HUES48 (cell line): ENCODE data around the gene AKNAD1.

Experiments used
- H3K27ac ChIP-seq: one replicate; pipeline ENCODE4 v1.7.0; 2013; ENCODE audit warnings: low read depth, low read length, inconsistent platforms
- H3K27me3 ChIP-seq: 2 replicates; pipeline ENCODE4 v1.6.1; 2013; ENCODE audit warnings: mild to moderate bottlenecking, low read length; ENCODE audit not compliant: control insufficient read depth, insufficient read depth
- H3K36me3 ChIP-seq: 2 replicates; pipeline ENCODE4 v1.6.1; 2013; ENCODE audit warnings: low read length; ENCODE audit not compliant: control insufficient read depth, insufficient read depth
- H3K4me1 ChIP-seq: 2 replicates; pipeline ENCODE4 v1.6.1; 2013; ENCODE audit warnings: mild to moderate bottlenecking, low read length; ENCODE audit not compliant: control insufficient read depth, insufficient read depth
- H3K4me3 ChIP-seq: 2 replicates; pipeline ENCODE4 v1.5.1; 2013; ENCODE audit warnings: mild to moderate bottlenecking, low read depth, low read length
- H3K9ac ChIP-seq: 2 replicates; pipeline ENCODE4 v1.6.1; 2013; ENCODE audit warnings: mild to moderate bottlenecking, low read depth, low read length, moderate library complexity
- H3K9me3 ChIP-seq: 2 replicates; pipeline ENCODE4 v1.6.1; 2013; ENCODE audit warnings: low read length; ENCODE audit not compliant: control insufficient read depth, insufficient read depth

AKNAD1 gene

GRCh38 chr1:108826081-108826635 lies 30.7 kb downstream of the AKNAD1 start:
- Histone ChIP-seq H3K4me1 (no peaks in the 10 kb centered on the region), H3K36me3 (no peaks in the 10 kb centered on the region), H3K27me3 (no peaks in the 10 kb centered on the region), H3K27ac (no peak overlapping the region), H3K4me3 (no peak overlapping the region), H3K9ac (no peak overlapping the region), H3K9me3 (no peaks in the 10 kb centered on the region)

GRCh38 chr1:108824051-108824450 lies 32.8 kb downstream of the AKNAD1 start:
- Histone ChIP-seq H3K27me3 (no peaks in the 10 kb centered on the region), H3K9ac (no peak overlapping the region), H3K4me1 (no peaks in the 10 kb centered on the region), H3K27ac (no peak overlapping the region), H3K4me3 (no peak overlapping the region), H3K36me3 (no peaks in the 10 kb centered on the region), H3K9me3 (no peaks in the 10 kb centered on the region)

GRCh38 chr1:108823632-108824031 lies 33.3 kb downstream of the AKNAD1 start:
- no peaks in the 10 kb centered on the region for H3K36me3 ChIP-seq
- H3K4me3 ChIP-seq, result no peak overlapping the region
- no peaks in the 10 kb centered on the region for H3K4me1 ChIP-seq
- no peaks in the 10 kb centered on the region for H3K9me3 ChIP-seq
- H3K9ac ChIP-seq, result no peak overlapping the region
- no peaks in the 10 kb centered on the region for H3K27me3 ChIP-seq
- H3K27ac ChIP-seq, result no peak overlapping the region

- no peak overlapping the region for H3K9ac ChIP-seq
- H3K4me1 ChIP-seq, result peaks cover 18% of the 10 kb centered on the region
- no peak overlapping the region for H3K27ac ChIP-seq
- no peaks in the 10 kb centered on the region for H3K36me3 ChIP-seq
- H3K4me3 ChIP-seq, result no peak overlapping the region
- no peaks in the 10 kb centered on the region for H3K9me3 ChIP-seq
- no peaks in the 10 kb centered on the region for H3K27me3 ChIP-seq
These were observed 37.0 kb downstream of the AKNAD1 start for GRCh38 chr1:108819878-108820277.

GRCh38 chr1:108817811-108818210 lies 39.1 kb downstream of the AKNAD1 start:
- H3K9me3 ChIP-seq, result no peaks in the 10 kb centered on the region
- H3K27ac ChIP-seq, result no peak overlapping the region
- H3K27me3 ChIP-seq, result no peaks in the 10 kb centered on the region
- H3K9ac ChIP-seq, result no peak overlapping the region
- H3K4me3 ChIP-seq, result no peak overlapping the region
- H3K4me1 ChIP-seq, result peaks cover 26% of the 10 kb centered on the region
- H3K36me3 ChIP-seq, result no peaks in the 10 kb centered on the region

GRCh38 chr1:108817016-108817415 lies 39.9 kb downstream of the AKNAD1 start:
- Histone ChIP-seq H3K4me1 (peaks cover 26% of the 10 kb centered on the region), H3K4me3 (no peak overlapping the region), H3K27ac (peak overlapping the region; percentile 59), H3K27me3 (no peaks in the 10 kb centered on the region), H3K9me3 (no peaks in the 10 kb centered on the region), H3K36me3 (no peaks in the 10 kb centered on the region), H3K9ac (peak overlapping the region; percentile 53; the same call in 1 of the 2 replicates)

GRCh38 chr1:108816049-108816893 lies 40.6 kb downstream of the AKNAD1 start:
- H3K27ac ChIP-seq, result peak overlapping the region; percentile 59

GRCh38 chr1:108815566-108815965 lies 41.3 kb downstream of the AKNAD1 start:
- H3K36me3 ChIP-seq, result 0 out of 2 replicates have a peak, but pooled peaks cover under 1% of the 10 kb centered on the region

More at GRCh38 chr1:108816049-108816893, 40.6 kb downstream of the AKNAD1 start:
- Histone ChIP-seq H3K9ac (peak overlapping the region; percentile 53), H3K27me3 (no peaks in the 10 kb centered on the region), H3K4me3 (no peak overlapping the region; the same call in 1 of the 2 replicates), H3K36me3 (no peaks in the 10 kb centered on the region), H3K4me1 (peaks cover 26% of the 10 kb centered on the region), H3K9me3 (no peaks in the 10 kb centered on the region)

GRCh38 chr1:108814343-108815125 lies 42.4 kb downstream of the AKNAD1 start:
- Histone ChIP-seq H3K27ac (no peak overlapping the region), H3K9me3 (no peaks in the 10 kb centered on the region), H3K9ac (no peak overlapping the region), H3K36me3 (peaks cover 7% of the 10 kb centered on the region; the same call in 1 of the 2 replicates), H3K27me3 (no peaks in the 10 kb centered on the region), H3K4me1 (peaks cover 26% of the 10 kb centered on the region), H3K4me3 (no peak overlapping the region)

More at GRCh38 chr1:108815566-108815965, 41.3 kb downstream of the AKNAD1 start:
- Histone ChIP-seq H3K27me3 (no peaks in the 10 kb centered on the region), H3K4me1 (peaks cover 26% of the 10 kb centered on the region), H3K9me3 (no peaks in the 10 kb centered on the region), H3K27ac (no peak overlapping the region), H3K9ac (peak overlapping the region; percentile 3; the same call in 1 of the 2 replicates), H3K4me3 (no peak overlapping the region)

- Histone ChIP-seq H3K9ac (no peak overlapping the region), H3K27ac (no peak overlapping the region), H3K4me1 (peaks cover 26% of the 10 kb centered on the region), H3K4me3 (no peak overlapping the region), H3K9me3 (no peaks in the 10 kb centered on the region), H3K36me3 (peaks cover 15% of the 10 kb centered on the region), H3K27me3 (no peaks in the 10 kb centered on the region)
These were observed 43.6 kb downstream of the AKNAD1 start for GRCh38 chr1:108813326-108813725.
